HepG2 (cell line): ENCODE measurements around the gene ZNF821. TPM values are rescaled to one million over a fixed set of nuclear protein-coding genes. Genes with fewer than 3 reads are reported as not detected.

Source experiments
- EHMT2 ChIP-seq: fragments of 200-600 bp; sonication (generic); IDR thresholded peaks from 2 replicates; pipeline ENCODE4 v1.7.0; 2017; ENCODE audit warnings: antibody characterized with exemption, low read depth, low read length, borderline replicate concordance
- ELF4 ChIP-seq: sonication (generic); formaldehyde crosslinking; IDR thresholded peaks from 2 replicates; pipeline ENCODE4 v1.5.0; 2020; ENCODE audit warnings: missing genetic modification reagents, mild to moderate bottlenecking, moderate library complexity, borderline replicate concordance
- IRF1 ChIP-seq: sonication (generic); formaldehyde crosslinking; IDR thresholded peaks from 2 replicates; pipeline ENCODE4 v1.4.0; 2020; ENCODE audit warnings: low read depth, mild to moderate bottlenecking, missing genetic modification reagents
- MIER3 ChIP-seq: IDR thresholded peaks from 2 replicates; pipeline ENCODE4 v1.6.1; 2016; ENCODE audit warnings: missing compliant biosample characterization, borderline replicate concordance
- PCBP1 ChIP-seq: fragments of 200-400 bp; formaldehyde crosslinking; IDR thresholded peaks from 2 replicates; pipeline ENCODE4 v1.6.1; 2017; ENCODE audit warnings: mild to moderate bottlenecking, low read depth, low read length, borderline replicate concordance
- PRDM4 ChIP-seq: sonication (generic); formaldehyde crosslinking; IDR thresholded peaks from 2 replicates; pipeline ENCODE4 v1.9.0; 2021; ENCODE audit warnings: missing genetic modification reagents, borderline replicate concordance
- RARG ChIP-seq: sonication (generic); formaldehyde crosslinking; IDR thresholded peaks from 2 replicates; pipeline ENCODE4 v1.4.0; 2020; ENCODE audit warnings: low read depth, mild to moderate bottlenecking, missing genetic modification reagents
- REST ChIP-seq, 2 experiments: IDR thresholded peaks; 2 replicates each; pipeline ENCODE4 v1.6.1; 2011 to 2012; ENCODE audit warnings: low read length in 2 of 2, borderline replicate concordance in 1 of 2, low read depth in 1 of 2, mild to moderate bottlenecking in 1 of 2, moderate library complexity in 1 of 2
- SIN3A ChIP-seq: IDR thresholded peaks from 2 replicates; pipeline ENCODE4 v1.6.1; 2011; ENCODE audit warnings: low read depth, mild to moderate bottlenecking, control low read depth, low read length, borderline replicate concordance
- SP2 ChIP-seq: sonication (generic); formaldehyde crosslinking; IDR thresholded peaks from 2 replicates; pipeline ENCODE4 v1.5.1; 2020; ENCODE audit warnings: mild to moderate bottlenecking, missing genetic modification reagents
- TFDP1 ChIP-seq: IDR thresholded peaks from 2 replicates; pipeline ENCODE4 v1.6.1; 2016; ENCODE audit warnings: missing compliant biosample characterization, missing genetic modification reagents, borderline replicate concordance
- ZFP41 ChIP-seq: sonication (generic); formaldehyde crosslinking; IDR thresholded peaks from 2 replicates; pipeline ENCODE4 v1.4.0; 2020; ENCODE audit warnings: mild to moderate bottlenecking, missing genetic modification reagents, borderline replicate concordance
- ZNF274 ChIP-seq: sonication (generic); formaldehyde crosslinking; IDR thresholded peaks from 2 replicates; pipeline ENCODE4 v1.5.1; 2020; ENCODE audit warnings: mild to moderate bottlenecking, missing genetic modification reagents
- ZNF367 ChIP-seq: sonication (generic); formaldehyde crosslinking; IDR thresholded peaks from 2 replicates; pipeline ENCODE4 v1.4.0; 2020; ENCODE audit warnings: missing genetic modification reagents, borderline replicate concordance
- ZNF607 ChIP-seq: sonication (generic); formaldehyde crosslinking; IDR thresholded peaks from 2 replicates; pipeline ENCODE4 v1.5.1; 2020; ENCODE audit warnings: missing genetic modification reagents, mild to moderate bottlenecking, borderline replicate concordance
- ZNF678 ChIP-seq: sonication (generic); formaldehyde crosslinking; IDR thresholded peaks from 2 replicates; pipeline ENCODE4 v1.4.0; 2020; ENCODE audit warnings: mild to moderate bottlenecking, missing genetic modification reagents
- ZNF709 ChIP-seq: sonication (generic); formaldehyde crosslinking; IDR thresholded peaks from 2 replicates; pipeline ENCODE4 v1.5.0; 2020; ENCODE audit warnings: mild to moderate bottlenecking, missing genetic modification reagents
- ZNF883 ChIP-seq: sonication (generic); formaldehyde crosslinking; IDR thresholded peaks from 2 replicates; pipeline ENCODE4 v1.5.1; 2020; ENCODE audit warnings: mild to moderate bottlenecking, missing genetic modification reagents; ENCODE audit errors: not compliant biosample characterization
- polyA plus RNA-seq, 8 experiments: library from polyadenylated mRNA; depleted of rRNA in 3 of 8; stranded (reverse) in 7 of 8; unstranded in 1 of 8; fragments of >200 nt; fragmentation: Illumina TruSeq in 4 of 8; extraction: Trizol in 4 of 8; gene quantifications; 2 replicates each; pipeline versions ENCODE4 v1.2.1 to v1.2.3, GENCODE V29; 2011 to 2016; ENCODE audit warnings: low read depth in 4 of 8, missing spikeins in 1 of 8, mixed read lengths in 1 of 8; ENCODE audit not compliant: insufficient read depth in 1 of 8
- total RNA-seq, 5 experiments: library from RNA; depleted of rRNA; stranded (reverse); fragments of >200 nt; fragmentation: Illumina TruSeq; extraction: Trizol; gene quantifications; 2 replicates each; pipeline ENCODE4 v1.2.3, GENCODE V29; 2016; ENCODE audit warnings: low read depth in 1 of 5
- TF ChIP-seq, protein P1 (sequence below): sonication (generic); formaldehyde crosslinking; IDR thresholded peaks from 2 replicates; pipeline ENCODE4 v1.8.0; 2023; ENCODE audit warnings: mild to moderate bottlenecking, missing genetic modification reagents

ZNF821 gene
- total and polyA plus RNA-seq, 2 of the 13 experiments (the other 11 are each of a cell fraction or from before 2014, with no cell fraction given) = 7.0 to 9.1 TPM

GRCh38 chr16:71895679-71896365, 11.8 kb upstream of the ZNF821 start (continued):
- TF ChIP-seq, protein P1, sequence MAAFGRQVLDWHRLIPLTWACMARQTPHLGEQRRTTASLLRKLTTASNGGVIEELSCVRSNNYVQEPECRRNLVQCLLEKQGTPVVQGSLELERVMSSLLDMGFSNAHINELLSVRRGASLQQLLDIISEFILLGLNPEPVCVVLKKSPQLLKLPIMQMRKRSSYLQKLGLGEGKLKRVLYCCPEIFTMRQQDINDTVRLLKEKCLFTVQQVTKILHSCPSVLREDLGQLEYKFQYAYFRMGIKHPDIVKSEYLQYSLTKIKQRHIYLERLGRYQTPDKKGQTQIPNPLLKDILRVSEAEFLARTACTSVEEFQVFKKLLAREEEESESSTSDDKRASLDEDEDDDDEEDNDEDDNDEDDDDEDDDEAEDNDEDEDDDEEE (CRISPR knock-in tag) = no peak
- TF ChIP-seq ZFP41 = no peak
- TF ChIP-seq SP2 (CRISPR knock-in tag) = no peak
- no peak for TF ChIP-seq PCBP1
- TF ChIP-seq IRF1 (CRISPR knock-in tag) = no peak
- TF ChIP-seq REST (IDR thresholded peaks at IDR 0.05; ENCODE audit: borderline replicate concordance in 1 of 2, low read depth in 1 of 2, low read length in 2 of 2) = no peak
- TF ChIP-seq ZNF678 = 0 out of 2 replicates have a peak, but pooled peaks have one; percentile 14
- no peak for TF ChIP-seq ZNF274 (CRISPR knock-in tag)
- TF ChIP-seq EHMT2 = no peak
- no peak for TF ChIP-seq ZNF607 (CRISPR knock-in tag)
- TF ChIP-seq ELF4 (CRISPR knock-in tag) = no peak
- no peak for TF ChIP-seq TFDP1
- peak; percentile 28; the same call in 1 of the 2 replicates for TF ChIP-seq ZNF709 (CRISPR knock-in tag)
- TF ChIP-seq MIER3 (CRISPR knock-in tag) = no peak
- TF ChIP-seq PRDM4 (CRISPR knock-in tag) = no peak
- no peak for TF ChIP-seq ZNF367 (CRISPR knock-in tag)
- TF ChIP-seq RARG (CRISPR knock-in tag) = no peak
- no peak for TF ChIP-seq ZNF883 (CRISPR knock-in tag)
- no peak for TF ChIP-seq SIN3A
